Mesothelial cell of epicardium (in vitro differentiated cells): ENCODE measurements around the gene ELP1. TPM values are rescaled to one million over a fixed set of nuclear protein-coding genes. Genes with fewer than 3 reads are reported as not detected.

Experiments
- DNase-seq, 2 experiments: peaks; one replicate each; pipeline ENCODE4 v3.0.0; 2021; ENCODE audit warnings: low spot score in 2 of 2; ENCODE audit not compliant: unreplicated experiment in 2 of 2
- H3K27ac Mint-ChIP-seq: 2 replicates; pipeline ENCODE4 v1.8.0; 2021; ENCODE audit warnings: mixed read lengths
- H3K27me3 Mint-ChIP-seq: 2 replicates; pipeline ENCODE4 v1.8.0; 2021; ENCODE audit warnings: low read depth, mixed read lengths
- H3K36me3 Mint-ChIP-seq: 2 replicates; pipeline ENCODE4 v1.8.0; 2021; ENCODE audit warnings: mixed read lengths
- H3K4me1 Mint-ChIP-seq: 2 replicates; pipeline ENCODE4 v1.8.0; 2021; ENCODE audit warnings: mixed read lengths
- H3K4me3 Mint-ChIP-seq: 2 replicates; pipeline ENCODE4 v1.8.0; 2021; ENCODE audit warnings: mild to moderate bottlenecking, moderate library complexity, mixed read lengths
- H3K9me3 Mint-ChIP-seq: 2 replicates; pipeline ENCODE4 v1.8.0; 2021; ENCODE audit warnings: mixed read lengths
- CTCF ChIP-seq: fragments of 200-600 bp; sonication (generic); IDR thresholded peaks from one replicate; pipeline ENCODE4 v1.5.0; 2021; ENCODE audit warnings: antibody characterized with exemption; ENCODE audit not compliant: unreplicated experiment
- total RNA-seq: library from RNA; stranded (reverse); gene quantifications from 3 replicates; pipeline ENCODE4 v1.2.1, GENCODE V29; 2021

ELP1 gene
- total RNA-seq, 1 donor from 2014 or later: 31.0 TPM

GRCh38 chr9:108855529-108855886 is 78.4 kb downstream of the ELP1 start:
- H3K9me3 Mint-ChIP-seq: no peaks in the 10 kb centered on the region
- peaks cover 6% of the 10 kb centered on the region for H3K27me3 Mint-ChIP-seq

GRCh38 chr9:108854641-108855528 is 79.0 kb downstream of the ELP1 start:
- Mint-ChIP-seq H3K27me3 (peaks cover 6% of the 10 kb centered on the region), H3K36me3 (no peaks in the 10 kb centered on the region), H3K9me3 (no peaks in the 10 kb centered on the region), H3K4me3 (no peak overlapping the region), H3K4me1 (no peaks in the 10 kb centered on the region), H3K27ac (no peak overlapping the region)
- DNase-seq: no peak
- no peak for TF ChIP-seq CTCF

More at GRCh38 chr9:108855529-108855886, 78.4 kb downstream of the ELP1 start:
- no peak for TF ChIP-seq CTCF
- no peak overlapping the region for H3K4me3 Mint-ChIP-seq
- H3K27ac Mint-ChIP-seq: no peak overlapping the region
- no peaks in the 10 kb centered on the region for H3K4me1 Mint-ChIP-seq
- no peak for DNase-seq
- H3K36me3 Mint-ChIP-seq: no peaks in the 10 kb centered on the region

GRCh38 chr9:108854094-108854493 is 79.8 kb downstream of the ELP1 start:
- H3K4me3 Mint-ChIP-seq: no peak overlapping the region
- no peak for TF ChIP-seq CTCF
- H3K27ac Mint-ChIP-seq: no peak overlapping the region
- H3K36me3 Mint-ChIP-seq: no peaks in the 10 kb centered on the region
- H3K9me3 Mint-ChIP-seq: no peaks in the 10 kb centered on the region
- DNase-seq: no peak
- H3K4me1 Mint-ChIP-seq: no peaks in the 10 kb centered on the region
- peaks cover 6% of the 10 kb centered on the region for H3K27me3 Mint-ChIP-seq

- Mint-ChIP-seq H3K9me3 (no peaks in the 10 kb centered on the region), H3K4me3 (no peak overlapping the region), H3K27me3 (peaks cover 6% of the 10 kb centered on the region), H3K4me1 (no peaks in the 10 kb centered on the region), H3K36me3 (no peaks in the 10 kb centered on the region), H3K27ac (no peak overlapping the region)
- DNase-seq: no peak
- no peak for TF ChIP-seq CTCF
Measured at GRCh38 chr9:108852079-108852478, 81.8 kb downstream of the ELP1 start.

- peaks cover 4% of the 10 kb centered on the region for H3K27me3 Mint-ChIP-seq
- TF ChIP-seq CTCF: no peak
- no peaks in the 10 kb centered on the region for H3K4me1 Mint-ChIP-seq
- H3K4me3 Mint-ChIP-seq: no peak overlapping the region
- no peak for DNase-seq
- no peak overlapping the region for H3K27ac Mint-ChIP-seq
- no peaks in the 10 kb centered on the region for H3K36me3 Mint-ChIP-seq
- no peaks in the 10 kb centered on the region for H3K9me3 Mint-ChIP-seq
Measured at GRCh38 chr9:108851138-108851537, 82.8 kb downstream of the ELP1 start.
